HFFc6 (cell line): ENCODE results near the gene IL2RG. TPM values are rescaled to one million over a fixed set of nuclear protein-coding genes. Genes with fewer than 3 reads are reported as not detected.

ENCODE experiments used
- DNase-seq: peaks from one replicate; pipeline ENCODE4 v3.0.0-alpha.2; 2018
- H3K27ac Mint-ChIP-seq: 2 replicates; pipeline ENCODE4 v1.8.0; 2020; ENCODE audit warnings: mild to moderate bottlenecking, mixed read lengths
- H3K27me3 Mint-ChIP-seq: 2 replicates; pipeline ENCODE4 v1.8.0; 2021; ENCODE audit warnings: mild to moderate bottlenecking, moderate library complexity, mixed read lengths; ENCODE audit not compliant: insufficient read depth
- H3K36me3 Mint-ChIP-seq: 2 replicates; pipeline ENCODE4 v1.8.0; 2021; ENCODE audit warnings: low read depth, mixed read lengths
- H3K4me1 Mint-ChIP-seq: 2 replicates; pipeline ENCODE4 v1.8.0; 2020; ENCODE audit warnings: low read depth, mixed read lengths
- H3K4me3 Mint-ChIP-seq: 2 replicates; pipeline ENCODE4 v1.8.0; 2020; ENCODE audit warnings: mild to moderate bottlenecking, moderate library complexity, mixed read lengths
- H3K9me3 Mint-ChIP-seq: 2 replicates; pipeline ENCODE4 v1.8.0; 2020; ENCODE audit warnings: mild to moderate bottlenecking, mixed read lengths
- CTCF ChIP-seq: fragments of 200-600 bp; sonication (generic); IDR thresholded peaks from 2 replicates; pipeline ENCODE4 v1.5.0; 2021; ENCODE audit warnings: antibody characterized with exemption, mild to moderate bottlenecking
- total RNA-seq, 6 experiments: library from RNA; stranded (reverse); fragmentation: NEBNext Ultra II Directional; extraction: Animal tissue kit (Norgen Biotek cat#: 25700); gene quantifications; 2 replicates in 1 of 6; 3 replicates in 5 of 6; pipeline ENCODE4 v1.2.3, GENCODE V29; 2021

IL2RG gene
- total RNA-seq, 6 experiments from 2014 or later: 0.37 to 0.43 TPM; not detected in 4

DNA sequence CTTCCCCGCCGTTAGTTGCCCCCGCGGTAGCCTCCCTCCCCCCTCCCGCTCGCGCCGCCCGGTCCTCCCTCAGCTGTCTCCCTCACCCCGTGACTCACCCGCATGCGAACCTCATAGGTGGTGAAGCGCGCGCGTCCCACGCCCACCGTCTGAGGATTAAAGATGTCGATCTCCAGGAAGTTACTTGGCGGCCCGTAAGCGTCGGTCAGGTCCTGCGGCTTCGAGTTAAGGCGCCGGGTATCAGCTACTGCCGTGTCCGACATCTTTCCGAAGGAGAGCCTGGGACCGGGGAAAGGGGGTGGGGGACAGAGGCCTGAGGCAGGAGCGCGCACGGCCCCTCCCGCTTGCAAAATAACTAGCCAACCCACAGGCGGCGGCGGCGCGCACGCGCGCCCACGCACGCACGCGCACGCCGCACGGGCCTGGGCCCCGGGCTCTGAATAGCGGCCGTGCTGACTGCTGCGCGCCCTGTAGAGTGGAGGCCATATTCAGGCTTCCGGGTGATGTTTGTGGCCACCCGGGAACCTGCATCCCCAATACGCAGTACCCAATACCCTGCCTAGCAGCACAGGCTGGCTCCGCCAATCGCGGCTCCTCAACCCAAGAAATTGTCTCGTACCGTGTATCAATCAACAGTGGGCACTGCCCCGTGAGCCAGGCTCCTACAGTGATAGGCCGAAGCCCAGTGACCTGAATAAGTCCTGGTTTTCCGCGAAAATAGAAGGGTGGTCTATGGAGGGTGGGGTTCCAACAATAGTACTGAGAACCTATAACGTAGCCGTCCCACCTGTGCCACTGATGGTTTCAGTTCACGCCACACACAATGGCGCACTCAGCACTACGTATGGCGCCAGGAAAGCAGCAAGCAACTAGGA is 43.1 kb downstream of the IL2RG start, which contains the start of gene SNX12:
TSS of gene SNX12 (minus strand) at position 291 of the 875 bp plus-strand sequence. CDS start at position 263, 28 bp downstream.
- Mint-ChIP-seq H3K9me3 (no peaks in the 10 kb centered on the region), H3K27me3 (no peaks in the 10 kb centered on the region; the same call in 1 of the 2 replicates), H3K4me1 (peaks cover 13% of the 10 kb centered on the region), H3K36me3 (peaks cover 5% of the 10 kb centered on the region; the same call in 1 of the 2 replicates), H3K27ac (peak within 1 kb of the TSS; percentile 92), H3K4me3 (peak within 1 kb of the TSS; percentile 97)
- peak; percentile 94 for DNase-seq
- no peak for TF ChIP-seq CTCF

- Mint-ChIP-seq H3K36me3 (peaks cover 5% of the 10 kb centered on the region; the same call in 1 of the 2 replicates), H3K9me3 (no peaks in the 10 kb centered on the region), H3K27ac (peak overlapping the region; percentile 92), H3K4me1 (peaks cover 13% of the 10 kb centered on the region), H3K27me3 (no peaks in the 10 kb centered on the region; the same call in 1 of the 2 replicates), H3K4me3 (peak overlapping the region; percentile 97)
- DNase-seq: no peak
- no peak for TF ChIP-seq CTCF
These were observed 43.7 kb downstream of the IL2RG start for GRCh38 chrX:71067712-71068043.

GRCh38 chrX:71067089-71067488 is 44.3 kb downstream of the IL2RG start:
- peaks cover 13% of the 10 kb centered on the region for H3K4me1 Mint-ChIP-seq
- H3K9me3 Mint-ChIP-seq: no peaks in the 10 kb centered on the region
- no peak for DNase-seq
- peak overlapping the region; percentile 92 for H3K27ac Mint-ChIP-seq
- no peak for TF ChIP-seq CTCF
- H3K27me3 Mint-ChIP-seq: no peaks in the 10 kb centered on the region; the same call in 1 of the 2 replicates
- peak overlapping the region; percentile 97 for H3K4me3 Mint-ChIP-seq
- peaks cover 5% of the 10 kb centered on the region; the same call in 1 of the 2 replicates for H3K36me3 Mint-ChIP-seq

GRCh38 chrX:71060127-71060526 is 51.2 kb downstream of the IL2RG start:
- no peak for DNase-seq
- Mint-ChIP-seq H3K4me3 (no peak overlapping the region), H3K27ac (no peak overlapping the region), H3K9me3 (no peaks in the 10 kb centered on the region), H3K4me1 (peaks cover 30% of the 10 kb centered on the region), H3K36me3 (peaks cover 21% of the 10 kb centered on the region), H3K27me3 (no peaks in the 10 kb centered on the region)
- no peak for TF ChIP-seq CTCF

DNA sequence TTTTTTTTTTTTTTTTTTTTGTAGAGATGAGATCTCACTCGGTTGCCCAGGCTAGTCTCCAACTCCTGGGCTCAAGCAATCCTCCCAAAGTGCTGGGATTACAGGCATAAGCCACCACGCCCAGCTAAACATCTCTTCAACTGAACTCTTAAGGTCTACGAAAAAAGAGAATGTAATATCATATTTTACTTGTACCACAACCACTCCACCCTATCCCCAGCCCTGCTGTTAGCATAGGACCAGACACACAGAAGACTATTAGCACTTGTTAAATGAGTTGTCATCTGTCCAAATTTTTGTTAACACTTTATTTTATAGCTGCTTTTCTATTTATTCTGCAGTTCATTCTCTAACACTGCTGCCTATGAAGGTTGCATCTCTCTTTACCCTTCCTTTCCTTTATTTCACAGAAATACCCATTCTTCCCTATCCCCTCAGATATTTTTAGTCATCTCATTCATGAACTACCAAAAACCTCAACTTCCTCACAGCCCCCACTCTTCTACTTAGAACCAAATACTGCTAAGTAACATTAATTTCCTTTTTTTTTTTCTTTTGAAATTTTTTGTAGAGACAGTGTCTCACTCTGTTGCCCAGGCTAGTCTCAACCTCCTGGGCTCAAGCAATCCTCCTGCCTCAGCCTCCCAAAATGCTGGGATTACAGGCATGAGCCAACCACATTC is 53.4 kb downstream of the IL2RG start:
- TF ChIP-seq CTCF: no peak
- H3K36me3 Mint-ChIP-seq: peaks cover 16% of the 10 kb centered on the region
- H3K4me1 Mint-ChIP-seq: peaks cover 23% of the 10 kb centered on the region
- DNase-seq: no peak
- no peaks in the 10 kb centered on the region for H3K27me3 Mint-ChIP-seq
- H3K27ac Mint-ChIP-seq: peak overlapping the region; percentile 72
- peak overlapping the region; percentile 47 for H3K4me3 Mint-ChIP-seq
- H3K9me3 Mint-ChIP-seq: no peaks in the 10 kb centered on the region

Other genes starting within 250 kb of the IL2RG start
- gene TEX11, start 202.9 kb downstream of the IL2RG start, total RNA-seq: not detected
- not detected for gene SLC7A3, start 180.5 kb downstream of the IL2RG start, total RNA-seq
- gene SNX12, start 43.2 kb downstream of the IL2RG start, total RNA-seq: 100 to 1,000 TPM in 1 of 6 experiments, 10 to 100 TPM in 5; 87.0 to 101 (median 91.1) TPM
- gene FOXO4, start 15.7 kb downstream of the IL2RG start, total RNA-seq: 1 to 10 TPM; 4.0 to 8.1 (median 6.0) TPM
- gene CXorf65, start 4.8 kb downstream of the IL2RG start, total RNA-seq: not detected
- gene MED12, start 7.0 kb upstream of the IL2RG start, total RNA-seq: 10 to 100 TPM; 22.8 to 31.2 (median 28.5) TPM
- gene NLGN3, start 33.3 kb upstream of the IL2RG start, total RNA-seq: under 1 TPM; 0.14 to 0.48 (median 0.29) TPM
- not detected for gene GJB1, start 111.6 kb upstream of the IL2RG start, total RNA-seq
- 10 to 100 TPM; 26.3 to 32.4 (median 28.4) TPM for gene ZMYM3, start 142.6 kb upstream of the IL2RG start, total RNA-seq
- gene NONO, start 172.1 kb upstream of the IL2RG start, total RNA-seq: 100 to 1,000 TPM; 367 to 495 (median 421) TPM
- gene ITGB1BP2, start 190.2 kb upstream of the IL2RG start, total RNA-seq: under 1 TPM; 0.50 to 0.95 (median 0.57) TPM